SK-N-MC (cell line): ENCODE data around the gene AMN.

Experiments used
- DNase-seq: peaks from one replicate; pipeline ENCODE4 v3.0.0-alpha.2; 2011; ENCODE audit warnings: low read depth, low spot score
- H3K27ac ChIP-seq: fragments of 200-600 bp; sonication (generic); 2 replicates; pipeline ENCODE4 v1.5.1; 2016; ENCODE audit warnings: mixed run types
- H3K36me3 ChIP-seq: fragments of 200-600 bp; sonication (generic); 2 replicates; pipeline ENCODE4 v1.6.1; 2017; ENCODE audit warnings: antibody characterized with exemption, low read length, mixed read lengths; ENCODE audit not compliant: insufficient read depth
- H3K4me3 ChIP-seq: fragments of 200-600 bp; sonication (generic); 2 replicates; pipeline ENCODE4 v1.5.1; 2016
- H3K9ac ChIP-seq: fragments of 200-600 bp; sonication (generic); 2 replicates; pipeline ENCODE4 v1.8.0; 2017; ENCODE audit warnings: mixed run types, mixed read lengths; ENCODE audit not compliant: insufficient read length
- H3K9me3 ChIP-seq: fragments of 200-600 bp; sonication (generic); 2 replicates; pipeline ENCODE4 v1.6.1; 2017; ENCODE audit warnings: low read depth, mild to moderate bottlenecking, antibody characterized with exemption, low read length, moderate library complexity, mixed read lengths
- EZH2 ChIP-seq: fragments of 200-600 bp; sonication (generic); IDR thresholded peaks from one replicate; pipeline ENCODE4 v1.6.1; 2017; ENCODE audit warnings: antibody characterized with exemption
- FOXP2 ChIP-seq: optimal IDR thresholded peaks from 2 replicates; pipeline ENCODE3; 2011; ENCODE audit warnings: mild to moderate bottlenecking, moderate library complexity; ENCODE audit not compliant: insufficient read depth; ENCODE audit errors: extremely low read length, control extremely low read depth
- POLR2AphosphoS5 ChIP-seq: IDR thresholded peaks from 2 replicates; pipeline ENCODE4 v1.6.1; 2012; ENCODE audit warnings: mild to moderate bottlenecking, low read depth, low read length, borderline replicate concordance

The AMN gene

DNA sequence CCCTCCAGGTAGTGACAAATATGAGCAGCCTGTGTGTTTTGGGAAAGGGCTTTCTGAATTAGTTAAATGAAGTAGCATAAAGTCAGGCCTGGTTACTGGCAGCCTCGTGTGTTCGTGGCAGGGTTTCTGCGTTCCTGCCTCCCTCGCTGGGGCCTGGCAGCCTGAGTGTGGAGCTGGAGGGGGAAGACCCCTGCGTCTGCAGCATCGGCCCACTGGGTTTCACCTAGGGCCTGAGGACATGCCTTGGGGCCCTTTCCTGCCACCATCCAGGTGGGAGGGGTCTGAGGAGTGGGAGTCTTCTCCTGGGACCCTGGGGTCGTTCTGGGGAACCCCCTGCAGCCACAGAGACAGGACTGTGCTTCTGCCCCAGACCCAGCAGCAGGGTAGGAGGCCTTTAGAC, 20.4 kb upstream of the AMN start:
- no peak for DNase-seq
- H3K36me3 ChIP-seq = peaks cover 39% of the 10 kb centered on the region
- H3K9ac ChIP-seq = no peak overlapping the region
- no peaks in the 10 kb centered on the region for H3K9me3 ChIP-seq
- no peak overlapping the region for H3K27ac ChIP-seq
- no peak for TF ChIP-seq FOXP2
- TF ChIP-seq EZH2 = no peak
- no peak for TF ChIP-seq POLR2AphosphoS5
- H3K4me3 ChIP-seq = no peak overlapping the region

DNA sequence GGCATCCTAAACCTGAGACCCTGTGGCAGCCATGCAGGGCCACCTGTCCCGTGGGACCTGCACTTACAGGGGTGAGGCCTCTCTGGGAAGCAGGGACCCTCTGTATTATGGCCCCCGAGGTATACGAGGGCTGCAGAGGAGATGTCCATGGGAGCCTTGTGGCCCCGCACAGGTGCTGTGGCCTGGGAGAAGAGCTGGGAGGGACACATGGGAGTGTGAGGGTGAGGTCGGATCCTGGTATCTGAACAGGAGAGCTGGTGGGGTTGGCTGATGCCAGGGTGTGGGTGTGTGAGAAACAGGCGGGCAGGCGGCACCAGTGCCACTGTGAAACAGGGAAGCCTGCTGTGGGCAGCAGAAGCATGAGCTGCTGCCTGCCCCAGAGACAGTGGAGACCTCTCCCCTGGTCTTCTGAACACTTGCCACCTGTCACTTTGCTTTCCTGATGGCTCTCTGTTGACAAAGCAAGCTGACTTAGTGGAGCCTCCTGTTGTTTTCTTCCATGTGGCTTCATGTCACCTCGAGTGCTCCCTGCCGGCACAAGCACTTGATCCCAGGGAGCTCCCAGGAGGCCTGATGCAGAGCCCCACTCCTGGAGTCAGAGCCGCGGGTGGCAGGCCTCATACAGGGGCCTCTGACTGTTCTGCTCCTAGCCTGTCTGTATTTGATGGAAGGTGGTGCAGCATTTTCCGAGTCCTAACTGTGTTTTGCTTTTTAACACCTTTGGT, 19.8 kb upstream of the AMN start:
- no peak for DNase-seq
- no peaks in the 10 kb centered on the region for H3K9me3 ChIP-seq
- peaks cover 44% of the 10 kb centered on the region for H3K36me3 ChIP-seq
- H3K9ac ChIP-seq = no peak overlapping the region
- TF ChIP-seq FOXP2 (no peak), EZH2 (no peak), POLR2AphosphoS5 (no peak)
- H3K4me3 ChIP-seq = no peak overlapping the region
- H3K27ac ChIP-seq = no peak overlapping the region

- no peaks in the 10 kb centered on the region for H3K9me3 ChIP-seq
- H3K9ac ChIP-seq = no peak overlapping the region
- H3K4me3 ChIP-seq = no peak overlapping the region
- no peak overlapping the region for H3K27ac ChIP-seq
- H3K36me3 ChIP-seq = peaks cover 44% of the 10 kb centered on the region
- no peak for TF ChIP-seq POLR2AphosphoS5
- TF ChIP-seq EZH2 = no peak
- TF ChIP-seq FOXP2 = no peak
- no peak for DNase-seq
These were observed 19.1 kb upstream of the AMN start for GRCh38 chr14:102903248-102903888.

DNA sequence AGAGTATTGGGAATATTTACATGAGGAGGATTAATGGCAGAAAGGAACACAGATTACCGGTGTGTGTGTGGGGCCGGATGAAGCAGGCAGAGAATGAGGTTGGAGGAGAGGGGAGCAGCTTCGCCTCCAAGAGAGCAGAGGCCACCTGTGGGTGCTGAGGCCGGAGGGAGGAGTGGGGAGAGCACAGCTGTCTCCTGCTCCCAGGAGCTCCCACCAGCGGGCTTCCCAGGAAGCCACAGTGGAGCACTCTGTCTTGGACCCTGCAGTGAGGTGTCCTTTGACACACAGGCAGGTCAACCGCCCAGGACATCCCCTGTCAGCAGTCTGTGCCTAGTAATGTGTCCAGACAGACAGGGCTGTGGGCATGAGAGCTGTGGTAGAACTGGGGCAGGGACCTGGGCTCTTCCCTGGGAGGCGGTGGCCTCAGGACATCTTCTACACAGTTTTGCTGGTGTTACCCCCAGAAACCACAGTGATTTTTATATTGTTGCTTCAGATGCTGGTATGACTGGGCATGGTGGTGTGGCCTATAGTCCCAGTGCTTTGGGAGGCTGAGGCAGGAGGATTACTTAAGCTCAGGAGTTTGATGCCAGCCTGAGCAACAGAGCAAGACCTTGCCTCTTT, 18.5 kb upstream of the AMN start:
- Histone ChIP-seq H3K9me3 (no peaks in the 10 kb centered on the region), H3K36me3 (peaks cover 44% of the 10 kb centered on the region), H3K27ac (no peak overlapping the region), H3K4me3 (no peak overlapping the region), H3K9ac (no peak overlapping the region)
- DNase-seq = no peak
- no peak for TF ChIP-seq EZH2
- no peak for TF ChIP-seq FOXP2
- no peak for TF ChIP-seq POLR2AphosphoS5

- peaks cover 40% of the 10 kb centered on the region for H3K36me3 ChIP-seq
- DNase-seq = no peak
- H3K27ac ChIP-seq = peak overlapping the region; percentile 7; the same call in 1 of the 2 replicates
- H3K4me3 ChIP-seq = no peak overlapping the region
- no peaks in the 10 kb centered on the region for H3K9me3 ChIP-seq
- H3K9ac ChIP-seq = no peak overlapping the region
- TF ChIP-seq EZH2 (no peak), POLR2AphosphoS5 (no peak), FOXP2 (no peak)
These were observed 17.1 kb upstream of the AMN start for GRCh38 chr14:102905116-102906108.

- no peak overlapping the region for H3K27ac ChIP-seq
- H3K4me3 ChIP-seq = no peak overlapping the region
- peaks cover 36% of the 10 kb centered on the region for H3K36me3 ChIP-seq
- H3K9ac ChIP-seq = no peak overlapping the region
- no peak for DNase-seq
- TF ChIP-seq POLR2AphosphoS5 (no peak), FOXP2 (no peak)
- no peaks in the 10 kb centered on the region for H3K9me3 ChIP-seq
These were observed 15.7 kb upstream of the AMN start for GRCh38 chr14:102906616-102907302.

DNA sequence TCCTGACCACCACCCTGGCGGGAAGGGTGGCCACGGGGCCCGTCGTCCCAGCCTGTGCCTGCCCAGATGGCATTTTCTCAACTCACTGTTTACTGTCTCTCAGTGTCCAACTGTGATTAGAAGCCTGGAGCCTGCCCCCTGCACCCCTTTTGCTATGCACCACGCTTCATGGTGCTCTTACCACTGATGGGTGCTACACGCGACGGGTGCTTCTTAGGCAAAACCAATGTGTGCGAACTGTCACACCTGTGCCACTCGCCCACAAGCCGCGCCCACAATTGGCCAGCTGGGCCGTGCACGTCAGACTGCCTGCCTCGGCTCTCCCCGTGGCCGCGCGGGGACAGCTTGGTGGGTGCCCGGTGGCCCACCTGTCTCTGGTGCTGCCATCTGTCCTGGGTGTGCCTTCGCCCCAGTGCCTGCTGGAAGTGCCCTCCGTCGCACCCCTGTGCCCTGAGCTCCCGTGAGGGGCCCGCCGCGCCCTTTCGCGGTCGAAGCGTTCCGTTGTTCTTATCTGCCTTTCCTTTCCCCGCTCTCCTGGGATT, 15.1 kb upstream of the AMN start:
- TF ChIP-seq FOXP2 (no peak), POLR2AphosphoS5 (no peak), EZH2 (no peak)
- peaks cover 36% of the 10 kb centered on the region for H3K36me3 ChIP-seq
- H3K4me3 ChIP-seq = no peak overlapping the region
- no peak overlapping the region for H3K9ac ChIP-seq
- H3K27ac ChIP-seq = no peak overlapping the region
- H3K9me3 ChIP-seq = no peaks in the 10 kb centered on the region
- no peak for DNase-seq

GRCh38 chr14:102907980-102908730, 14.3 kb upstream of the AMN start:
- H3K9me3 ChIP-seq = no peaks in the 10 kb centered on the region
- TF ChIP-seq FOXP2 (no peak), POLR2AphosphoS5 (no peak), EZH2 (no peak)
- no peak overlapping the region for H3K4me3 ChIP-seq
- DNase-seq = no peak
- no peak overlapping the region for H3K9ac ChIP-seq
- no peak overlapping the region for H3K27ac ChIP-seq
- H3K36me3 ChIP-seq = peaks cover 36% of the 10 kb centered on the region
